ENCODE results near the gene HERC6.

GRCh38 chr4:88467392-88467791, 88.7 kb downstream of the HERC6 start:
- TF ChIP-seq CTCF (IDR thresholded peaks at IDR 0.05) (no peak), SREBF2 (IDR thresholded peaks at IDR 0.05) (no peak), ZFP36 (IDR thresholded peaks at IDR 0.05; ENCODE audit: borderline replicate concordance, partially characterized antibody) (no peak), NR3C1 (IDR thresholded peaks at IDR 0.05) (no peak), EP300 (IDR thresholded peaks at IDR 0.05) (no peak), ZNF302 (CRISPR knock-in tag; IDR thresholded peaks at IDR 0.05) (no peak), USF2 (IDR thresholded peaks at IDR 0.05) (no peak), POLR2AphosphoS2 (conservative IDR thresholded peaks at IDR 0.05; ENCODE audit: low read length) (no peak), MAX (IDR thresholded peaks at IDR 0.05) (no peak), PBX3 (IDR thresholded peaks at IDR 0.05) (no peak)

Data from A549 (cell line).